GM20000 (cell line): Measurements from ENCODE around the gene RASSF5.

Experiments
- DNase-seq: peaks from one replicate; pipeline ENCODE4 v3.0.0; 2012; ENCODE audit warnings: low spot score
- CTCF ChIP-seq: IDR thresholded peaks from 2 replicates; pipeline ENCODE4 v1.5.1; 2012; ENCODE audit warnings: mild to moderate bottlenecking, control low read depth; ENCODE audit errors: extremely low read depth, missing control alignments

RASSF5 gene

GRCh38 chr1:206492589-206492988 is 14.7 kb upstream of the RASSF5 start:
- no peak for DNase-seq
- no peak for TF ChIP-seq CTCF

- DNase-seq, result no peak
- TF ChIP-seq CTCF, result no peak
Observed at GRCh38 chr1:206493279-206493678, 14.1 kb upstream of the RASSF5 start.

GRCh38 chr1:206495011-206495461 is 12.3 kb upstream of the RASSF5 start:
- no peak for TF ChIP-seq CTCF
- no peak for DNase-seq

GRCh38 chr1:206495493-206496046 is 11.8 kb upstream of the RASSF5 start:
- TF ChIP-seq CTCF, result no peak
- no peak for DNase-seq

- peak; percentile 71 for DNase-seq
- no peak for TF ChIP-seq CTCF
Observed at GRCh38 chr1:206496131-206496793, 11.1 kb upstream of the RASSF5 start.

- DNase-seq, result peak; percentile 41
- no peak for TF ChIP-seq CTCF
Observed at GRCh38 chr1:206497363-206497762, 10.0 kb upstream of the RASSF5 start.

- no peak for DNase-seq
- no peak for TF ChIP-seq CTCF
Observed at GRCh38 chr1:206497774-206498173, 9.6 kb upstream of the RASSF5 start.
